Activated CD8-positive, alpha-beta memory T cell treated with anti-CD3 and anti-CD28 coated beads, Interleukin-2, amount 10 ng/mL, durations not matched to agents 7 days and 5 days (primary cell): Measurements from ENCODE around the gene PFKFB2. TPM values are rescaled to one million over a fixed set of nuclear protein-coding genes. Genes with fewer than 3 reads are reported as not detected.

Experiments
- ATAC-seq: fragments of 150-1000 bp; cut with Tn5 transposase; one replicate; pipeline ENCODE4 v1.10.0; 2021; ENCODE audit warnings: moderate library complexity
- CTCF ChIA-PET: fragments of 350-600 bp; sonication (Branson Sonifier 250); formaldehyde crosslinking; loops from one replicate; lab custom pipeline; 2021; ENCODE audit warnings: antibody characterized with exemption; lab: Charles Lee
- DNase-seq: peaks from one replicate; pipeline ENCODE4 v3.0.0-alpha.2; 2020
- H3K27ac Mint-ChIP-seq: one replicate; pipeline ENCODE4 v1.8.0; 2021; ENCODE audit warnings: mild to moderate bottlenecking, mixed read lengths
- H3K27me3 Mint-ChIP-seq: one replicate; pipeline ENCODE4 v1.8.0; 2021; ENCODE audit warnings: mixed read lengths
- H3K36me3 Mint-ChIP-seq: one replicate; pipeline ENCODE4 v1.8.0; 2021; ENCODE audit warnings: mild to moderate bottlenecking, mixed read lengths
- H3K4me1 Mint-ChIP-seq: one replicate; pipeline ENCODE4 v1.8.0; 2021; ENCODE audit warnings: mixed read lengths
- H3K4me3 Mint-ChIP-seq: one replicate; pipeline ENCODE4 v1.8.0; 2021; ENCODE audit warnings: mild to moderate bottlenecking, moderate library complexity, mixed read lengths
- H3K9me3 Mint-ChIP-seq: one replicate; pipeline ENCODE4 v1.8.0; 2022; ENCODE audit warnings: low read depth, mixed read lengths
- total RNA-seq, 2 experiments: library from RNA; stranded (reverse); gene quantifications; one replicate each; pipeline ENCODE4 v1.2.3, GENCODE V29; 2021

Gene PFKFB2
- total RNA-seq, 2 experiments from 2014 or later: 2.3 TPM

DNA sequence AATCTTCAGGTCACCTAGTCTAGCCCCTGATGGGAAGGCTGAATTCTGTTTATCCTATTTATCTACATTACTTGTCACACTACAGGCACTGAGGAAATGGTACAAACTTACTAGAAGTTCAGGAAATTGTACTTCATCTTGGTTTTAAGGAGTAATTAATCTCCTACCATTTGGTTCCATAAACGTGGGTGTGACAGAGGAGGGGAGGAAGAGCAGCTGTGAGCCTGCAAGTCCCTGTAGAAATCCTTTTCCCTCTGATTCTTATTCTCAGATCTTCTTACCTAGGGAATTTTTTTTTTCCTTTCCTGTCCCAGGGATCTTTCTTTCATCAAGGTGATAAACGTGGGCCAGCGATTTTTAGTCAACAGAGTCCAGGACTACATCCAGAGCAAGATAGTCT is 14.1 kb downstream of the PFKFB2 start:
- Mint-ChIP-seq H3K36me3 (peaks cover 3% of the 10 kb centered on the region), H3K9me3 (no peaks in the 10 kb centered on the region), H3K4me1 (peaks cover 28% of the 10 kb centered on the region), H3K4me3 (no peak overlapping the region), H3K27ac (no peak overlapping the region), H3K27me3 (no peaks in the 10 kb centered on the region)
- CTCF ChIA-PET: interaction anchor here (5.1 kb wide), 1 partner anchor 18 kb away, joined by 18 read pairs; the partner anchor contains the start of gene YOD1
- DNase-seq (no peak), ATAC-seq (no peak)

DNA sequence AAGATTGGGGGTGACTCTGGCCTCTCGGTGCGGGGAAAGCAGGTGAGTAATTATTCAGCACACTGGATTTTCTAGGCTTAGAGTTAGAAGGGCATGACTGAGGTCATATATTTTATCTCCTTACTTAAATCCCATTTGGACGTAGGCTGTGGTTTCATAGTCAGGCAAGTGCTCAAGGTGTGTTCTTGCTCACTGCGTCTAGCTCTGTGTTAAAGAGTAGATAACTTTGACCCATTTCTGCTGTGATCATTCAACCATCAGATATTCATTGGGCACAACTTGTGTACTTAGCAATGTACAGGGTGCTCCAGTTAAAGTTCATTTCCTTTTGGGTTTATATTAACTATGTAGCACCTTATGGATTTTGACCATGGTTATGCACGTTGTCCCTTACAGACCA is 14.6 kb downstream of the PFKFB2 start:
- Mint-ChIP-seq H3K27ac (no peak overlapping the region), H3K36me3 (peaks cover 3% of the 10 kb centered on the region), H3K4me1 (peaks cover 28% of the 10 kb centered on the region), H3K27me3 (no peaks in the 10 kb centered on the region), H3K4me3 (no peak overlapping the region), H3K9me3 (no peaks in the 10 kb centered on the region)
- ATAC-seq (no peak), DNase-seq (no peak)
- CTCF ChIA-PET: interaction anchor here (1.3 to 5.1 kb wide), 2 partner anchors 15 to 18 kb away, joined by 5 to 18 read pairs; partner anchors contain the start of genes PFKFB2 and YOD1

DNA sequence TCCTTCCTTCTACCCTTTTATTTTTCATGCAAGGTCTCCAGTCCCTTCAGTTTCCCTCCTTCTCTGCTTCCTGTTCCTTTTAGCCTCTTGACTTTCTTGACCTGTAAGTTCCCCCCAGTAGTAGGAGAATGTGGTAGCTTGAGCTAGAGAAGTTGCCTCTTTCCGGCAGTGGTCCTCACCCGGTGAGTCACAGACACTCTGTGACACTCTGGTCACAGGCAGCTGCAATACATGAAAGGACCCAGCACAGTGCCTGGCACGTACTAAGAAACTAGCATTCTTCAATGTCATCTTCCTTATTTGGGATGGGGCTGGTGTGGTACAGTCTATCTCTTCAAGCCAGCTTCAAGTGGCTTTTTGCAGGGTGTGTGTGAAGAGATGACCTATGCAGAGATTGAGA is 16.0 kb downstream of the PFKFB2 start:
- no peak for DNase-seq
- CTCF ChIA-PET: interaction anchor here (0.8 to 5.1 kb wide), 6 partner anchors 9 to 22 kb away, joined by 3 to 18 read pairs (median 4); partner anchors contain the start of genes PFKFB2 and YOD1
- H3K4me3 Mint-ChIP-seq: no peak overlapping the region

DNA sequence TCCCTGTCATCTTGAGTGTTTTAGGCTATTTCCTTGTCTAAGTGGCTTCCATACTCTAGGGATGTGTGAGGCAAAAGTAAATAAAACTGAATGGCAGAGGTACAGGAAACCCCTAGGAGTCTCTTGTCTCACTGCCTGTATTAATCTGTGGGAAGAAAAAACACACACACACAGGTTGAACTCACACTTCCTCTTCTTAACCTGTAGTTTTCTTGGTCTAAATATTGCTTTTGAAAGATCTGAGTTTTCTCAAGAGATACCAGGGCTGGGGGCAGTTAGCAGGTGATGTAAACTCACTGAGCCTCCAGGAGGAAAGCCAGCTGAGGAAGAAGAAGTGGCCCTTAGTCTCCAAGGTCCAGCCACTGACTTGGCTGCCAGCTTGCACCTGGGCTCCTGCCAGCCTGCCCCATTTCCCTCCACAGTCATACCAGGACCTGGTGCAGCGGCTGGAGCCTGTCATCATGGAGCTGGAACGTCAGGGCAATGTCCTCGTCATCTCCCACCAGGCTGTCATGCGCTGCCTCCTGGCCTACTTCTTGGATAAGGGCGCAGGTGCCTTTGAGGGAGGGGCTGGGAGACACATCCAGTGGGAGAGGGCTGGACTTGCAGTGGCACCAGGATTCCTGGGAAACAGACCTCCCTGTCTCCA is 16.9 kb downstream of the PFKFB2 start:
- no peak for DNase-seq
- CTCF ChIA-PET: interaction anchor here (0.9 to 2.5 kb wide), 6 partner anchors 13 to 335 kb away, joined by 3 to 9 read pairs (median 6); partner anchors contain the start of gene CD55
- H3K27ac Mint-ChIP-seq: peak overlapping the region; percentile 53
- no peak for ATAC-seq
- H3K36me3 Mint-ChIP-seq: peaks cover 3% of the 10 kb centered on the region
- no peak overlapping the region for H3K4me3 Mint-ChIP-seq
- H3K27me3 Mint-ChIP-seq: peaks cover 2% of the 10 kb centered on the region
- no peaks in the 10 kb centered on the region for H3K9me3 Mint-ChIP-seq
- H3K4me1 Mint-ChIP-seq: peaks cover 28% of the 10 kb centered on the region

More for the DNA sequence above, 16.0 kb downstream of the PFKFB2 start:
- Mint-ChIP-seq H3K4me1 (peaks cover 28% of the 10 kb centered on the region), H3K27ac (peak overlapping the region; percentile 51), H3K27me3 (peaks cover 2% of the 10 kb centered on the region), H3K9me3 (no peaks in the 10 kb centered on the region), H3K36me3 (peaks cover 3% of the 10 kb centered on the region)
- ATAC-seq: peak; percentile 48

DNA sequence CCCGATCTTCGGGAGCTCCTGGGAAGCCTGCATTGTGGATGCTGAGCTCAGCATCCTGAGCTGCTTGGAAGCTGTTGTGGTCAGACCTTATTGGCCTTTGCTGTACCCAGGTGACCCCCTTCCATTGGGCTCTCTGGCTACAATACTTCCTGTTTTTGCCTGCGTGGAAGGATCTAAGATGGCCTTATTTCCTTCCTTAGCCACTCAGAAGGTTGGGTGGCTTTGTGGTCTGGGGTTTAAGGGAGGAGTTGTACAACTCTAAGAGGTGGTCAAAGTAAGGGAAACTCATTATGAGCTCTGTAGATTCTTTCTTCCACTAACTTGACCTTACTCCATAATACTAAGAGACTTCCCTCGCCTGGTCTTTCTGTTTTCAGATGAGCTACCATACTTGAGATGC is 17.7 kb downstream of the PFKFB2 start:
- H3K9me3 Mint-ChIP-seq: no peaks in the 10 kb centered on the region
- peaks cover 28% of the 10 kb centered on the region for H3K4me1 Mint-ChIP-seq
- ATAC-seq (peak; percentile 77), DNase-seq (peak; percentile 80)
- no peak overlapping the region for H3K4me3 Mint-ChIP-seq
- H3K27me3 Mint-ChIP-seq: peaks cover 2% of the 10 kb centered on the region
- H3K27ac Mint-ChIP-seq: peak overlapping the region; percentile 65
- CTCF ChIA-PET: interaction anchor here (0.8 to 2.5 kb wide), 9 partner anchors 9 to 431 kb away, joined by 3 to 10 read pairs (median 7); partner anchors contain the start of genes CD55 and PFKFB2
- peaks cover 3% of the 10 kb centered on the region for H3K36me3 Mint-ChIP-seq

DNA sequence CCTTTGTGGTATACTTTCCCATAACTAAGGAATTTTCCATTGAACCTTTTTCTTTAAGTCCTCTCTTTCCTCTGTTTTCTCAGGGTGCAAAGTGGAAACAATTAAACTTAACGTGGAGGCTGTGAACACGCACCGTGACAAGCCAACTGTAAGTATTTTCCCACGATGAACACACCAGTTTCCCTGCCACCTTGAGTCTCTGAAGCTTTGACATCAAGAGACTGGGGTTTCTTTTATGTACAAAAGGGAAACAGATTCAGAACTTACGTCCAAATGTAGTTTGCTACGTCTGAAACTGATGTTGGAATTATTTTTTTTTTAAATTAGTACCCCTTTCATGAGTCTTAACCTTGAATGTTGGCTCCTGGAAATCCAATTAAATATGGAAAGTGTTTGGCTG is 18.4 kb downstream of the PFKFB2 start:
- H3K27me3 Mint-ChIP-seq: peaks cover 5% of the 10 kb centered on the region
- no peaks in the 10 kb centered on the region for H3K9me3 Mint-ChIP-seq
- H3K4me1 Mint-ChIP-seq: peaks cover 28% of the 10 kb centered on the region
- H3K27ac Mint-ChIP-seq: no peak overlapping the region
- ATAC-seq (no peak), DNase-seq (no peak)
- H3K36me3 Mint-ChIP-seq: peaks cover 4% of the 10 kb centered on the region
- H3K4me3 Mint-ChIP-seq: no peak overlapping the region
- CTCF ChIA-PET: interaction anchor here (0.8 to 2.5 kb wide), 10 partner anchors 9 to 430 kb away, joined by 3 to 10 read pairs (median 6); partner anchors contain the start of genes CD55 and PFKFB2

DNA sequence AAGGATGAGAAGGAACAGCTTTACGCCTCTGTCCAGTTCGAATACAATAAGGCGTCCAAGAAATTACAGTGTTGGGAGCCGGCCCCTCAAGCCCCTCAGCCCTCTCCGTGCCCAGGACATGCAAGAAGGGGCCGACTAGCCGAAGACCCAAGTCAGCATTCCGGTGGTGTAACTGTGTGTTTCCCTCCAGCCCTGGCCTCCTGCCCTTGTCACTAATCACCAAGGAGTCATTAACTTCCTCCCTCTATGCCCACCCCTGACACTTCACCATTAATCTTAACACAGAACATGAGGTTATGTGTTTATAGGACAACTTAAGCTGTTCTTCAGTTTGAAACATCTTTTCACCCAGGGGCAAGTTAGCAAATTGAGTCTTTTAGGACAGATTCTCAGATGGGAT is 19.2 kb downstream of the PFKFB2 start:
- ATAC-seq: no peak
- Mint-ChIP-seq H3K27me3 (peaks cover 8% of the 10 kb centered on the region), H3K4me3 (no peak overlapping the region), H3K36me3 (peaks cover 4% of the 10 kb centered on the region), H3K9me3 (no peaks in the 10 kb centered on the region), H3K4me1 (peaks cover 28% of the 10 kb centered on the region), H3K27ac (no peak overlapping the region)
- CTCF ChIA-PET: interaction anchor here (1.1 to 2.5 kb wide), 5 partner anchors 12 to 333 kb away, joined by 3 to 10 read pairs (median 8); partner anchors contain the start of gene PFKFB2
- no peak for DNase-seq

DNA sequence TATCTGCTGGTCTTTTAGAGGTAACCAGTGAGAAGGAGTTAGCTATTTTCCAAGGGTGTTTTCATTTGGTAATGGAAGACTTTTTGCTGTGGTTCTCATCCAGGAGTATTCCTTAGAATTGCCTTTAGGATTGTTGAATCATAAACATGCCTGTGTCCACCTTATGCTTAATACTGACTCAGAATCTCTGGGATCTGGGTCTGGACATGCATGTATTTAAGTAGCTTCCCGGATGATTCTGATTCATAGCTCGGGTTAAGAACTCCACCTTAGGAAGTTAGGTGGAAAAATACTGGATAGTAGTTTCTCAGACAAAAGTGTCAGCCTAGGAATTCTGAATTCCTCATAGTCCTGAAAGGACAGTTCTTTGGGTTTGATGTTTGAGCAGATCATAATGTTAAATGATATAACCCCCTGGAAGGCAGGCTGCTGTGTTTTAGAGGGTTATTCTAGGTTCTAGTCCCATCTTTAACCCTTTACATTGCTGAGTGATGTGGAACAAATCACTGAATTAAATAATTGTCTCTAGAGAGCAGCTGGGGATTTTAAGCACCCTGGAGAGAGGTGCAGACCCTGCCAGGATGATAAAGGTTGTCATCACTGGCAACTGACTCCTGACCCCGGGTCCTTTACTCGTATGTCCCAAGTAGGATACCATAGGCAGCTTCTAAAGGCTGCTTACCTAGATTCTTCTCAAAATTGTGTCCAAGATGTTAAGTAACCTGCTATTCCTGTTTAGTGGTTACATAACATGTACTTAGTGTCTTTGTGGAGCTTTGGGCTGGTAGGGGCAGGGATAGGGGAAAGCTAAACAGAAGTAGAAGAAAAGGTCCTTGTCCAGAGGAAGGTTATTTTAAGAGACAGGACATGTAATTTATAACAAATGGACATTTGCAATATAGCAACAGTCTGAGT is 21.1 kb downstream of the PFKFB2 start:
- H3K36me3 Mint-ChIP-seq: peaks cover 3% of the 10 kb centered on the region
- no peak overlapping the region for H3K4me3 Mint-ChIP-seq
- ATAC-seq: no peak
- no peaks in the 10 kb centered on the region for H3K9me3 Mint-ChIP-seq
- peaks cover 27% of the 10 kb centered on the region for H3K4me1 Mint-ChIP-seq
- CTCF ChIA-PET: interaction anchor here (1.2 to 1.7 kb wide), 4 partner anchors 10 to 27 kb away, joined by 3 to 4 read pairs (median 4); partner anchors contain the start of gene PFKFB2
- DNase-seq: no peak
- no peak overlapping the region for H3K27ac Mint-ChIP-seq
- peaks cover 8% of the 10 kb centered on the region for H3K27me3 Mint-ChIP-seq

DNA sequence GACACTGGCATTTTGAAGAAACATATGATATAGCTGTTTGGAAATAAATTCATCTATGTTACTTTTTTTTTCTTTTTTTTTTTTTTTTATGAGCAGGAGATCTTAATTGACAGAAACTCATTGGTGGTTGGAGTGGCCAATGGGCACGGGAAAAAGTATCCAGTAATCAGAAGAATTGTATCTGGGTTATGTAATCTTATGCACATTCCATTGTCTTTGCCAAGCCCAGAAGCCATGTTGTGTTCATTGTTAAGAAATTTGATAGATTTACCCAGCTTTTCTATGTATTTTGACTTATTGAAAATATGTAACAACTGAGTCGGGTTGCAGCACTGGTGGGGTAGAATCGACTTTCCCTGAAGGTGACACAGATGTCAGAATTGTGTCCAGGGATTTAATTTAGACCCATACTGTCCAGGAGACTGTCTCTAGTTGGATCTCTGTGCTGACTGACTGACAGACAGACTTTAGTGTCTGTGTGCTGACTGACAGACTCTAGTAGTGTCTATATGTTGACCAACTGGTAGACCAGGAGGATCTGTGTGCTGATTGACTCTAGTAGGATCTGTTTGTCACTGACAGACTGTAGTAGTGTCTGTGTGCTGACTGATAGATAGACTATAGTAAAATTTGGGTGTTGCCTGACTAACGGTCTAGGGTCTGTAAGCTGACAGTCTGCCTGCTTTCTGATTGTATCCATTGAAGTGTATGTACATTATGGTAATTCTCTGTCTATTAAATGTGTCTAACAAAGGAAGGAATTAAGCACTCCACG is 23.3 kb downstream of the PFKFB2 start:
- CTCF ChIA-PET: interaction anchor here (0.9 to 1.7 kb wide), 12 partner anchors 8 to 331 kb away, joined by 3 to 10 read pairs (median 4); partner anchors contain the start of gene PFKFB2
- Mint-ChIP-seq H3K4me3 (no peak overlapping the region), H3K36me3 (peaks cover 1% of the 10 kb centered on the region), H3K9me3 (no peaks in the 10 kb centered on the region), H3K27ac (no peak overlapping the region), H3K4me1 (peaks cover 6% of the 10 kb centered on the region), H3K27me3 (peaks cover 12% of the 10 kb centered on the region)
- ATAC-seq (no peak), DNase-seq (no peak)

DNA sequence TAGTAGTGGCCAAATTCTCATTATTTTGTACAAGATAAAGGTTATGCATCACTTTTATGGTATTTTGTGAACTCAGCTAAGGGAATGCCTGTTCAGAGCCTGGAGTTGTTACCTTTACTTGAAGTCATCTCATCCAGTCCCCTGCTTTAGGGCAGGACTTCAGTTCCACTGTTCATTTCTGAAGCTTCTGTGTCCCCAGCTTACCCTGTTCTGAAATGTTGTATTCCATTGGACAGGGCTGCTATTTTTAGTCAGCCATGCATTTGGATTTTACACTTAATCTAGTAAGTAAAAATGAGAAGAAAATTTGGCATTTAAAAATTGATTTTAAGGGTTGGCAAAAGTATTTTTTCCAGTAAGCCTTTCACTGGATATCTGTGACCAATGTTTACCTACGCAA is 23.9 kb downstream of the PFKFB2 start:
- Mint-ChIP-seq H3K27me3 (peaks cover 17% of the 10 kb centered on the region), H3K27ac (no peak overlapping the region), H3K4me3 (no peak overlapping the region), H3K9me3 (no peaks in the 10 kb centered on the region), H3K36me3 (peaks cover 1% of the 10 kb centered on the region), H3K4me1 (peaks cover 3% of the 10 kb centered on the region)
- ATAC-seq (no peak), DNase-seq (no peak)
- CTCF ChIA-PET: interaction anchor here (0.6 to 1.7 kb wide), 5 partner anchors 13 to 94 kb away, joined by 3 to 5 read pairs (median 4); no protein-coding TSS in a partner anchor

DNA sequence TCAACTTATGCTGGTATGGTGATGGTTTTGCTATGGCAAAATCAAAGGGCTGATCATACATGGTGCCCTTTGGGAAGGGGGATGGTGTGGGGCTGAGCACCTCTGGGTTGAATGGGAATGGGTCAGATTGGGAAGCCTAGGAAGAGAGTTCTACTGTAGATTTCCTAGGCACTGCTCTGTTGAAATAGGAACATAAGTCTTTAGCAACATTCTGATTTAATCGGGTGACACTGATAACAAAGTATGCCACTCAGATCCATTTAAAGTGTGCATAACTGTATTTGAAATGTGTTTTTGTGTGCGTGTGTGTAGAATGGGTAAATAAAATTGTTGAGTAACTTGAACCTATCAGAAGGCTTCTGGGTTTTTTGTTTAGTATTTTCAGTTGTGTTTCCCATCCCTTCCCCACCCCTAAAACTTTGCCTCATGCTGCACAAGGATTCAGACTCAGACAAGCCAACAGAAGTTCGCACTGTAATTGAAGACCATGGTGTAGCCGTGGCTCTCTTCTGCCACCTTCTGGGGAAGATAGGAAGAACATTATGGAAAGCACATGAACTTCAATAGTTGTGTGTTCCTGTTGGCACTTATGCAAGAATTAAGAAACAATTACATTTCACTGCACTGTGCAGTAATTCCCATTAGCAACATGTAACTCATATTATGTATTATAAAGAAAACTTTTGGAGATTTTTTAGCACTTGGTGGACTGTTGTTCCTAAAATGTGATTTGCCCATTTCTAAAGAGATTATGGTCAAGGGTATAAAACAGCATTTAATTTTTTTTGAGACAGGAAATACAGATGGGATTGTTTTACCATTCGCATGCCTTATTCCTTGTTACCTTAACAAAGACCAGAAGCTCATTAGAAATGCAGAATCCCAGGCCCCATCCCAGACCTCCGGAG is 24.6 kb downstream of the PFKFB2 start:
- ATAC-seq (peak; percentile 87), DNase-seq (peak; percentile 76)
- CTCF ChIA-PET: interaction anchor here (0.6 to 3.4 kb wide), 13 partner anchors 9 to 338 kb away, joined by 3 to 27 read pairs (median 4); partner anchors contain the start of gene PFKFB2
- Mint-ChIP-seq H3K4me3 (no peak overlapping the region), H3K27me3 (peaks cover 24% of the 10 kb centered on the region), H3K4me1 (peaks cover 2% of the 10 kb centered on the region), H3K27ac (no peak overlapping the region), H3K9me3 (no peaks in the 10 kb centered on the region), H3K36me3 (peaks cover 1% of the 10 kb centered on the region)
